NCI-H510A treated with DMSO at 0.1 percent for 48 hours (cell line): Measurements from ENCODE around the gene SLC1A4.
A peak's percentile ranks its signal among the peaks of the same experiment; 100 is the strongest.
"Not testable (repeated sequence)": the region's sequence is repeated elsewhere in the genome, so short reads cannot be mapped to it uniquely, and the experiment has no call there.

Source experiments
- DNase-seq: peaks from one replicate; lab custom pipeline; 2025; lab: John Stamatoyannopoulos, UW

SLC1A4 gene

DNA sequence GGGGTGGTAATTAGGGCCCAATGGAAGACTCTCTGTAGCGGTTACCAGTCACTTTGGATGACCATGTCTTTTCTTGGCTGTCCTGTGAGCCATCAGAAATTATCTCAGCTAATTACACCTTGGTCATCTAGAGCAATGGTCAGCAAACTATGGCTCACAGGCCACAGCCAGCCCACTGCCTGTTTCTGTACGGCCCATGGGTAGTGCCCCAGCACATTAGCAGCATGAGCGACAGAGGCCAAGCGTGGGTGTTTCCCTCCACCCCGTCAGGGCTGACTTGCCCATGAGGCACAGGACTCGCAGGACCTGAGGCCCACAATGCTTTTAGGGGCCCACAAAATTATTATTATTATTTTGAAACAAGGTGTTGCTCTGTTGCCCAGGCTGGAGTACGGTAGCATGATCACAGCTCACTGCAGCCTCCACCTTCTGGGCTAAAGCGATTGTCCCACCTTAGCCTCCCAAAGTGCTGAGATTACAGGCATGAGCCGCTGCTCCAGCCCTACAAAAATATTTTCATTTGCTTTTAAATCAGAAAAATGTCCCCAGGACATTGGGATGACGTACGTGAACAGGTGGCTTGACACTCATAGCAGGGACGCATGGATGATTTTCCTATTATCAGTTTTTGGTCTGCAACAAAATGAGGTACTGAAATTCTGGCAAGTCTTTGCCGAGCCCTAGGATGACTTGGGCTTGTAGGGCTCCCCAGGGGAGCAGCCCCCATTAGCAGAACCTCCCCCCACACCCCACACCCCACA is 37.7 kb downstream of the SLC1A4 start:
- DNase-seq, result no peak

DNA sequence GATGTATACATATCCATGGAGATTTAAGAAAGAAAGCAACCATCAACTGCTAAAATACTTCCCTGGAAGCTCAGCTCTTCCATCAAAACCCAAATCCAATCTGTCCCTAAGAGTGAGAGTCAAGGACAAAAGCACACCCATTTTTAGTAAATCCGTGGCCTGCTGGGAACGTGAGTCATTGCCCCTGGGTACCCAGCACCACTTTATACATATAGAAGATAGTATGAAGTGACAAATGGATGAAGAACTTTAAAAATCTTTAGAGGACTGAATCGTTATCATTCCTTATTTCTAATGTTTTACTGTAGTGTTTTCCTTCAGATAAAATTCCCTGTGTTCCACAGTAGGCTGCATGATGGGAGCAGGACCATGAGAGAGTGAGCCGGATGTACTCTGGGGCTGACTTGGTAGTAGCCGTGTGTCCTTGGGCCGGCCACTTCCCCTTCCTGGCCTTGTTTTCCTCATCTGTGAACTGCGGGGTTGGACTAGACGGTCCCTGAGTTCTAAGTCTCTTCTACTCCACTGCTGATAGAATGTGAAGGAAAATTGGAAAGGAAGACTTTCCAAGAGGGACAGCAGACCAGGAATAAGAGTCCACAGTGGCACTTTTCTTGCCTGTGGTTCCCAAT is 38.5 kb downstream of the SLC1A4 start:
- no peak for DNase-seq

DNA sequence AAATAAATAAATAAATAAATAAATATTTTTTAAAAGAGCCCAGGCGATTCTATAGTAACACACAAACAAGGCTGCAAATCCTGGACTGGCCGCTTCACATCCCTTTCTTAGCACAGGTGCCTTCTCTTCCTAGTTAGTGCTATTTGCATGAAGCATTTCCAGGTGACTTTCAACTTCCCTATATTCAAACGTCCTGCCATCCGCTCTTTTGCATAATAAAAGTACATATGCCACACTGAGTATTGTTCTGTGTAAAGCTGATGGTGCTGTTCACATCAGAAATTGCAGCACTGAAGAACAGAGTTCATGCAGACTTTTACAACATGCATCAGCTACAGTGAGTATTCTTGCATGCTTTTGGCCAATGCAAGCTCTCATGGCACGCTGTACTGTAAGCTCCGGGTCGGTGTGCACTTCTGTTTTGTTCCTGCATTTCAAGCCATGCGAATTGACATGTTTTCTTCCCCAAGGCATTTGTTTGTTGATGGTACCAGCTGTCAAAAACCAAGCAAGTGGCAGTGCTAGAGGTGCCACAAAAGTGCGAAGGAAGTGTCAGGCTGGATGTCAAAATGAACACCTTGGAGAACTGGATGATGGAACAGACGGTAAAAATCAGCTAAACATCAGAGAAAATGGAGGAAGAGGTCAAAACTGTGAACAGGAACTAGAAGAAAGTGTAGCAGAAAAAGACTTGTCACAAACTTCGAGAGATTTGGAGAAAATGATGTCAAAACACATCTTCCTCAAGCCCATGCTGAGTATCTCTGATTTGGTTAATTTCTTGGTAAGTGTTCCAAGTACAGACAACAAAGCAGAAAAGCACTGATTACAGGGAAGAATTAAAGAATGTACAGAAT is 41.5 kb downstream of the SLC1A4 start:
- DNase-seq, result no peak

DNA sequence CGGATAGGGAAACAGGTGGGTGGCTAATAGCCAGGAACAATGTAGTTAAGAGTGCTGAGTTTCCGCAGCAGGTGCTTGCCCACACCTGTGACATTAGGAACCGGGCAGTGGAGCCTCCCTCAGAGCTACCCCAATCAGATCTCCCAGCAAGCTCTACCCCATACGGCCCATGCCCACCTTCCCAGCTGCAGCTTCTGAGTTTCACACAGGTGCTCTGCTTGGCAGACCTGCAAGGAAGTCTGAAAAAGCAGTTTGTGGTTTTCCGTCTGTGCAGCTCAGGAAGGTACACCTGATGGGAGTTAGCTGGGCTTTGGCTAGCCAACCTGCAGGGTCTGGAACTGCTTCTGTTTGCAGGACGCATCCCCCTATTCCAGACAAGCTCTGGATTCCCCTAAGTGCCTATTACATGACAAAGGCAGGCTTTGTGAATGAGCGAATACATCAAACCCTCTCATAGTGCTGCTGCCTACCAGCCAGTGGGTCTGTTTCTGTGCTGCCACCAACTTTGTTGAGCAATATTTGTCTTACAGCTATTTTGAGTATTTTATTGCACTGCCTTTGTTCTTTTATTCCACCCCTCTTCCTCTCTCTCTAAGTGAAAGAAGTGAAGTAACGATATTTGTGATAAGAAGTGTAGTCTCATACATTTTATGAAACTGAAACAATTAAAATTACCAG is 42.3 kb downstream of the SLC1A4 start:
- DNase-seq, result peak; percentile 72

DNA sequence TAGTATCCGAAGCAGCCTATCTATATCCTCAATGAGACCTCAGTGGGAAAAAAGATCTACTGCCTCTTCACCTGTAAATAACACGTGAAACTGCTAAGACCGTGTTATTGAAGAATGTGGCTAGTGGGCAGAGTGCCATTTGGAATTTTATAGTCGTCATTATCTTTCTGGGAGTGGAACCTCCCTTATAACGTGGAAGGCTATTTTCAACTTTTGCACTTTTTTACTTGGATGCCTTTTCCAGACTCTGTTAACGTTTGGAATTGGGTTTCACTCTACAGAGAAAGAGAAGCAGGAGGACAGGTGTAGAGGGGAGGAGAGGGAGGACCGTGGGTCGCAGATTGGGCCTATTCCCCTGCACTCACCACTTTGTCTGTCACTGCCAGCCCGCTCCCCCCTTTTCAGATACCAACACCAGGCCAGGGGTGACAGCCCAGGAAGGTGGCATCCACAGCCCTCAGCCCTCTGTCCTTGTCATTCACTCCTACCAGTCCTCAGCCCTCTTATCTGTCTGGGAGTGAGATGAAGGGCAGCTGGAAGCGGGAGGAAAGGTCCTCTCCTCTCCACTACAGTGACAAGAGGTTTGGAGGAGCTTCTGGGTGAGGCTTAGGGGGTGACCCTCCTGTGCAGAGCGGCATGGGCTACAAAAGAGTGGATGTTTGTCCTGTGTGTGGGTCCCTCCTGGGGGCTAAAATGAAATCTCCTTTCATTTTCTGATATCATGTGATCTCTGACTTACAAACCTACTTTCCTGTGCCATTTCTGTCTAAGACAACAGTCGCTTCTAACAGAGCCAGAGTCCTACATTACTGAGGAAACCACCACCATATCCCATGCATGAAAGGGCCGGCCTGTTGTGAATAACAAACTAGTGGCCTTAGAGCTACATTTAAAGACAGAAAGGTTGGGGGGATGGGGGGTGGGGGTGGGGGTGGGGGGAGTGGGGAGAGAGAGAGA is 43.1 kb downstream of the SLC1A4 start:
- peak; percentile 51 for DNase-seq

DNA sequence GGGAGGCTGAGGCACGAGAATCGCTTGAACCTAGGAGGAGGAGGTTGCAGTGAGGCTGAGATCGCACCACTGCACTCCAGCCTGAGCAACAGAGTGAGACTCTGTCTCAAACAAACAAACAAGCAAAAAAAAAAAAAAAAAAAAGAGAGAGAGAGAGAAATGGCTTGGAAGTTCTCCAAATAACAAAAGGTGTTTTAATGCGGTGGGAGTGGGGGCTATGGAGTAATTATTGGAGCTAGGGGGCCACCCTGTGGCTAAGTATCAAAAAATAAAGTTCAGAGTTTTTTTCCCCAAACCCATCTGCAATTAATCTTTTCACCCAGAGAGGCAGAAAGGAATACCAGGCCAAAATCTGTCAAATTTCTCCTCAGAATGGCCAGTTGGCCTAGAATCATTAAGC is 44.0 kb downstream of the SLC1A4 start:
- DNase-seq, result no peak

DNA sequence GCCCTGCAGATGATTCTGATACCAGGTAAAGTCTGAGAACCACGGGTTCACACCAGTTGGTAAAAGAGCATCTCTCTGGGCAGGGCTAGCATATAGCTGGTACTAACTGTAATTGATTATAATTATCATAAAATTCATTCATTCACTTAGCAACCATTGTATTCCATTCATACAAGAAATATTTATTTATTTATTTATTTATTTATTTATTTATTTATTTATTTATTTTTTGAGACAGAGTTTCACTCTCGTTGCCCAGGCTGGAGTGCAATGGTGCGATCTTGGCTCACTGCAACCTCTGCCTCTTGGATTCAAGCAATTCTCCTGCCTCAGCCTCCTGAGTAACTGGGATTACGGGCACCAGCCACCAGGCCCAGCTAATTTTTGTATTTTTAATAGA is 44.5 kb downstream of the SLC1A4 start:
- DNase-seq, result not testable (repeated sequence)

DNA sequence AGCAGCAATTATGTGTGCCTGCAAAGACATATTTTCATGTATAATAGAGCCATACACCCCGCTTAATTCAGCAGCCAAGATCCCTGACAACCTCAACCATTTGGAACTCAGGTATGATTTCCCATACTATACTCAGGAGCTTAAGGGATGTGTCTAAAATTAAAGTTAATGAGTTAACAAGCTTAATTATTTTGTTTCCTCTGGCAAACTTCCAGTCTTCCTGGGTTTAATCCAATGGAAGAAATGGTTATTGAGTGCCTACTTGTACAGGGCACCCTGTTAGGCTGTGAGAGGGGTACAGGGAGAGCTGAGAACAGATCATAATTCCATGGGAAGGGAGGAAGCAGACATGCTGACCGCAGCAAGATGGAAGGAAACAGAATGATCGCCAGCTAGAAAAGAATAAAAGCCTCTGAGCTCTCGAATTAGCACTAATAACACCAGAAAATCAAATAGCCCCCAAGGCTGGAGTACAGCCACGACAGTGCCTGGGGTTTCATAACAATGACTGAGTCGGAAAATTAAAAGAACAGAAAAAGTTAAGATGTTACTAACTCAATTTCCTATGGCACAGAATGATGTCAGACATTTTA is 46.2 kb downstream of the SLC1A4 start:
- no peak for DNase-seq

DNA sequence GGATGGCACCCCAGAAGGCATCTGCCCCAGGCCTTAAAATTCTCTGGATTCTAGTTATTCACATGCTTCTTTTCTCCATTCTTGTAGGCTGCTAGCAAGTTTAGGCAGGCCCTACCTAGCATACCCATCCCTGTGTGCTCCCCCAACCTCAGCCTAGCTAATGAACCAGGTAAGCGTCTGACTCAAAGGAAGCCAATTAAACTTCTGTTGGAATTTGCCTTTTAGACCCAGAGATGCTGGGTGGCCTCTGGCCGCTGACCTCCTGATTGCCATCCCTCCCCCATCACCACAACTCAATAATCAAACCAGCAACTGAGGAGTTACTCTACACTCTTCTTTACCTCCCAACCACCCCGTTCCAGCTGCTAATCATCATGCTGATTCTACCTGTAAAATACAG is 48.0 kb downstream of the SLC1A4 start:
- no peak for DNase-seq

DNA sequence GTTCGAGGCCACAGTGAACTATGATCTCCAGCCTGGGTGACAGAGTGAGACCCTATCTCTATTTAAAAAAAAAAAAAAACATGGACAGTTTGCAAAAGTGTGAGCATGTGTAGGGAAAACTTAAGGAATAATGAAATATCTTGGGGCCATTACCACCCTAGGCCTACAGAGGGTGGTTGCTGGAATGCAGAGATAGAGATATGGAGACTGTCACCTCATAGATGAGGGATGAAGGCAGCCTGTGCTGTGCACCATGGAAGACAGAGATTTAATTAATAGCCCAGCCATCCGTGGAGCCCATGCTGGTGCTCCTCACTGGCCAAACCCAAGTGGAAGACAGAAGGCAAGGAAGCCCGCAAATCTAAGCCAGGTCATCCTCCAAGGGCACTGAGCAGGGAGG is 50.4 kb downstream of the SLC1A4 start:
- no peak for DNase-seq

DNA sequence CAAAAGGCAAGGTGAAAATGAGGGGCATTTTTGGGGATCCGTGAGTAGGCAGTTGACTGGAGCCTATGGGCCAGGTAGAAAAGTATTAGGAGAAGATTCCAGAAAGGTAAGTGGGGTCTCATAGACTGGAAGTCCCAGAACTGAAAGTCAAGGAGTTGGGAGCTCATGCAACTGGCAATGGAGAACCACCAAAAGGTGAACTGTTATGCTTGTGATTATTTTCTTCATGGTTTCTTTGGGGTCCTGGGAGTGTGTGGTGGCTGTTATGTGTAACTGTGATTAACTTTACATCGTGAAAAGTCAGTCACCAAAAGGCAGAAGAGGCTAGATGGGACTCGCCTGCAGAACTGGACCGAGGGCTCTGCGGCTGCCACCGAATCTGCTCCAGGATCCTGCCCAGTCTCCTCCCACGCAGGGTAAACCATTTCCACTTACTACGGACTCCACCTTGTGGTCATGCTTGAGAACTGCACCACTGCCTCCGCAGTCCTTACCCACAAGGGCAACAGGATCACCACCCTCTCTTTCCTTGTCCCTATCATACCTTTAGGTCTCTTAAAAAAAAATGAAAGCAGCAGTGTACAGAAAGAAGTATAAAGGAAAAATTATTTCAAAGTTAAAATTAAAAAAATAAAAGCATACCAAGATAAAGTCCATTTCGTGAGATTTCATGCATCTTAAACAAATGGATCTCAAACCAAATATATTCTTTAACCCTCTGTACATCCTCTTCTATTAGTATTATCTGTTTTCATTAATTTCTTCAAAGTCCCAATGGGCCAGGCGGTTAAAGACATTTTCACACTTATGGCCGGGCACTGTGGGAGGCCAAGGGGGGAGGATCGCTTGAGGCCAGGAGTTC is 51.4 kb downstream of the SLC1A4 start:
- DNase-seq, result peak; percentile 86

DNA sequence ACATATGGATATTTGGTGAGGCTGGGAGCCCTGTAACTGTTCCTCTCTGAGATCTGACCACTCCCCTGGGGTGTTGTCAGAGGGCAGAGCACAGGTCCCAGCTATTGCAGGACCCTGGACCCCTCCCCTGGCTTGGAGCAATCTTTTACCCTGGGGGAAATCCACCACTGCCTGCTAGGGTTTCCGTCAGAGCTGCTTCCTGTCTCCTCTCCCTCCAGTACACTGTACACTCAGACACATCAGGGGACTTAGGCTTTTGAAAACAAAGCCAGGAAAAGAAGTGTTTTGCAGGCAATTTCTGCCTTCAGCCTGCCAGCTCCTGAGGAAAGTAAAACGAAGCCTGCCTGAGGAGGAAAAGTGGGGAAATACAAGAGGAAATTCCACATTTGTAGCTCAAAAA is 53.8 kb downstream of the SLC1A4 start:
- DNase-seq, result no peak

DNA sequence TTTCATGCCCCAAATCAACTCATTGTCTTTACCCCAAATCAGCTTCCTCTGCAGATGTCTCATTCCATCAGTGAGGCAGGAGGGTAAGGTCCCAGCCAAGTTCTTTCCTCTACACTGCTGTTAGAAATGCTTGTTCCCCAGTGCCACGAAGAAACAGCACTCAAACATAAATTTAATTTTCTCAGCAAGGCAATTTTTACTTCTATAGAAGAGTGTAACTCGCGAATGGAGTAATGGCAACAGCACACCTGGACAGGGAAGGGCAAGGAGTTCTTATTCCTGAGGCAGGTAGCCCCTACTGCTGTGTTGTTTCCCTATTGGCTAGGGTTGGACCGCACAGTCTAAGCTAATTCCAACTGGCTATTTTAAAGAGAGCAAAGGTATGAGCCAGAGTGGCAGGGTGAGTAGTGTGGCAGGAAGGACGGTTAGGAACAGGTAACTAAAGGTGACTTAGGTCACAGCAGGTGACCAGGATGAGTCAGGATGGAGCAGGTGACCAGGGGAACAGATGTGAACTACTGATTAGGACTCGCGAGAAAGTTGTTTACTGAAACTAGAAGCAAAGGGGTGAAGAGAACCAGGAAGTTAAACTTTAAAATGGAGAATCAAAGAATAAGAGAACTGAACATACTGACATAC is 55.0 kb downstream of the SLC1A4 start:
- no peak for DNase-seq

DNA sequence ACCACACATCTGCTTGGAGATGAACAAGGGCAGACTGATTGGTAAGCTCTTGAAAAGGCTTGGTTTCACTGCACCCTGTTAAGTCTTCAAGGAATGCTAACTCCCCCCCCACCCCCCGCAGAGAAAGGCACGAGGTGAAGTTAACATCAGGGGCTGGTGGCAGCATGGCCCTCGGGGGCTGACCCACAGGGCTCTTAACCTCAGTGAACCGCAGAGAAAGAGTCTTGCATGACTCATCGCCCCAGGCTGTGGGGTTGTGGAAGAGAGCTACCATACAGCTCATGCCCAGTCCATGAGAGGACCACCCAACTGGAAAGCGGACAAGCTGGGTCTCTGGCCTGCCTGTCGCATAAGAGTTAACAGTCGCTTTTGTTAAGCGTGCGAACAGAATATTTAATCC is 56.5 kb downstream of the SLC1A4 start:
- no peak for DNase-seq

DNA sequence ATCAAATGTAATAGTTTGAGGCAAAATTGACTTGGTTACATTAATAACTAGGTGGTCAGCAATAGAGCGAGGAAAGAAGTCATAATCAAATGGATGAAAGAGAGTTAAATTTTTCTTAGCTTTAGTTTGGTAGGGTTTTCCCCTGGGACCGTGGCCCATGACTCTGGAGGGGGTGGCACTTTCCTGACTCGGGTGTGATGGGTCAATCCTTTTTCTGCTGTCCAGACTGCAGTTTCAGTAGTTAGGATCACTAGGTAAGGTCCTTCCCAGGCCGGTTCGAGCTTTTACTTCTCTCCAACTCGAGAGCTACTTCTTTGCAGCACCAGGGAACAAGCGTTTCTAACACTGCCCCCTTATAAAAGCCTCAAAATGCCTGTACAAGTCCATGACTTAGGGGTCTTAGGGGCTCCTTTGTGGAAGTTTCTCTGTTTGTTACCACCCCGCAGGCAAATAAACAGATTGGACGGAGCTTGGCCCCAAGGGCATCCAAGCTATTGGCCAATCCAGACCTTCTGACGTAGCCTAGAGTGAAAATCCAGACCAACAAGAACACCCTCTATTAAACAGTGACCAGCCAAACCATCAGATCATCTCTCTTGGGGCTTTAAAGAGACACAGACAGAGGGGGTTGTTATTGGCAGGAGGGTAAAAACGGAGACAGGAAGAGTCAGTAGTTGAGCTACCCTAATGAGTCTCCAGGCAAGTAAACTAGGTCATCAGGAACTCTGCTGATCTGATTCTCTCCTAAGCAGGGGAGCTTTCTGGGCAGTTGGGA is 57.6 kb downstream of the SLC1A4 start:
- DNase-seq, result no peak

DNA sequence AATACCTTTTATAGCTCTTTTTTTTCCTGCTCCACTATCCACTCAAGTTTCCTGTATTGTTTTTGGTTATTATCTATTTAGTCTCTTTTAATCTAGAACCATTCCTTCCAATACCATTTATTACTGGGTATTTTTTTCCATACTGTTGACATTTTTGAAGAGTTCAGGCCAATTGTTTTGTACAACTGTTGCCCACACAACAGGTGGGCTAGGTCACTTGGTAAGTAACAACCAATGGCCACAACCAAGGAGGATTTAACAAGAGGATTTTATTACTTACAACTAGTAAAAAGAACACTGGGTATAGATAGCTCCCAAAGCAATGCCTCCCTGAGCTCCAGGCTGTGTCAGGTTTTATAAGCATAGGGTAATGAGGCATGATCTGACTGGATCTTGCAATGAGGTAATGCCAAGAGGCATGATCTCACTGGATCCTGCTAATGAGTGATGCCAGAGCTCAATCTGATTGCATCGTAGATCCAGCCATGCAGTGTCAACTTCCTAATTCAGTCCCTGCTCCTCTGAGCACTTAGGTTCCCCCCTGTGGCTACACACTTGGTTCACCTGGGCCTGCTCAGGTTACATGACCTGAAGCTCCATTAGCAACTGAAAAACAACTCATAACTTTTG is 59.9 kb downstream of the SLC1A4 start:
- peak; percentile 77 for DNase-seq

DNA sequence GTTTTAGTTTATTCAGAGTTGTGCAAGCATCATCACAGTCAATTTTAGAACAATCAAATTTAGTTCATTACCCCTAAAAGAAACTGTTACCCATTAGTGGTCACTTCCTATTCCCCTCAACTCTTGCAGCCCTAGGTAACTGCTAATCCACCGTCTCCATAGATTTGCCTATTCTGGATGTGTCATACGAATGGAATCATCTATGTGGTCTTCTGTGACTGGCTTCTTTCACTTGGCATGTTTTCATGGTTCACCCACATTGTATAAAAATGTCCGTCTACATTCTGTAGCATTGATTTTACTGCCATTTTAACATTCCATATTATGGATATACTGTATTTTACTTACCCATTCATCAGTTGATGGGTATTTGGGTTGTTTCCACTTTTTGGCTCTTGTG is 61.7 kb downstream of the SLC1A4 start:
- no peak for DNase-seq

DNA sequence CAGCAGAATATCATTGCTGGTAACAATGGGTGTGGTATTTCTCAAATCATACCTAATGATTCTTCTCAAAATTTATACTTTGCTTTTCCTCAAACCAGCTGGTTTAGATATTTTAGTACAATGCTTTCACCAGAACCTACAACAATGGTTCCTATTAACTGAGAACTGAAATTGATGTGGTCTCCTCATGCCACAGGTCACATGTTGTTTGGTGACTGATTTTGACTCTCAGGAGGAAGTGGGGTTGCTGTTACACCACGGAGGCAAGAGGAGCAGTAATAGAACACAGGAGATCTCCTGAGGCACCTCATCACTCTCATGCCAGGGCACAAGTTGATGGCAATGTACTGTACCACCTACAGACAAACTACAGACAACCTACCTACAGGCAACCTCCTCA is 64.0 kb downstream of the SLC1A4 start:
- no peak for DNase-seq
